Sigmoid colon (tissue), 4 donors: ENCODE results near the gene ECSIT.

Source experiments
- EP300 ChIP-seq, 4 donors: sonication (generic); formaldehyde crosslinking; IDR thresholded peaks; one replicate each; pipeline ENCODE4 v1.6.1; 2017; ENCODE audit warnings: antibody characterized with exemption in 4 of 4
- POLR2A ChIP-seq, 2 donors: fragments of 450-650 bp; IDR thresholded peaks; one replicate each; pipeline ENCODE4 v1.6.1; 2016; ENCODE audit warnings: antibody characterized with exemption in 2 of 2, mild to moderate bottlenecking in 2 of 2, moderate library complexity in 2 of 2
- POLR2AphosphoS5 ChIP-seq, 4 donors: sonication (generic); formaldehyde crosslinking; IDR thresholded peaks; one replicate each; pipeline ENCODE4 v1.6.1; 2017; ENCODE audit warnings: antibody characterized with exemption in 4 of 4
- TF ChIP-seq, protein P1 (sequence below), 4 experiments: fragments of 450-650 bp in 3 of 4; fragments of 200-600 bp in 1 of 4; IDR thresholded peaks; one replicate each; pipeline ENCODE4 v1.5.1; 2016 to 2019; ENCODE audit warnings: antibody characterized with exemption in 4 of 4, mild to moderate bottlenecking in 3 of 4, moderate library complexity in 2 of 4

DNA sequence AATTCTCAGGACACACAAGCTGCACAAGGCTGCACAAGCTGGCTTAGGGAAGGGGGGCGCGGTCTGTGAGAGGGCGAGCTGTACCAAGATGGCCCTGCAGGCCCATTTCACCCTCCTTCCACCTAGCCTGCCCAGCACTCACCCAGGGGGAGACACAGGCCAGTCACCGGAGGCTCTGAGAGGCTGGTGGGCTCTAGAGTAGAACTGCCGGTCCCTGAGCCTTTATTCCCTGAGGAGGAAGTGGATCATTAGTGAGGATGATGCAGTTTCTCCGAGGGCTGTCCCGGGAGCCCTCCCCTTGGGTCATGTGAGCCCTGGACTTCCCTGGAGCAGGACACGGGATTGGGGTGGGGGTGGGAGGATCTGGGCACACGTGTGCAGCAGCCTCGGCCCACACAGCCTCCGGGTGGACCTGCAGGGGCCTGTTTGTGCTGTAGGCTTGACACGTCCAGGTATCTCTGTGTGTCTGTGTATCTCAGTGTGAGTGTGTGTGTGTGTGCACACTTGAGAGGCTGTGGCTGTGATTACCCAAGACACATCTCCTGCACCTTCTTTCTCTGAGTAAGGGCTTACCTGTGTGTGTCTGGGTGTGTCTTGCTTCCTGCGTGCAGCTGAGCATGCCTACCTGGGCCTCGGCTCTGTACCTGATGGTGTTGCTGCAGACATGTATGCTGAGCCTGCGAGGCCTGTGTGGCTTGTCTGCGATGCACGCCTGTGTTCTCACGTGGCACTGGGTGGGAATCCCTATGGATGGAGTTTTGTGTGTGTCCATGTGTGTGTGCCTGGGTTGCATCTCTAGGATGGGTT is 48.7 kb upstream of the ECSIT start, which contains the start of gene ACP5:
- TF ChIP-seq, protein P1, sequence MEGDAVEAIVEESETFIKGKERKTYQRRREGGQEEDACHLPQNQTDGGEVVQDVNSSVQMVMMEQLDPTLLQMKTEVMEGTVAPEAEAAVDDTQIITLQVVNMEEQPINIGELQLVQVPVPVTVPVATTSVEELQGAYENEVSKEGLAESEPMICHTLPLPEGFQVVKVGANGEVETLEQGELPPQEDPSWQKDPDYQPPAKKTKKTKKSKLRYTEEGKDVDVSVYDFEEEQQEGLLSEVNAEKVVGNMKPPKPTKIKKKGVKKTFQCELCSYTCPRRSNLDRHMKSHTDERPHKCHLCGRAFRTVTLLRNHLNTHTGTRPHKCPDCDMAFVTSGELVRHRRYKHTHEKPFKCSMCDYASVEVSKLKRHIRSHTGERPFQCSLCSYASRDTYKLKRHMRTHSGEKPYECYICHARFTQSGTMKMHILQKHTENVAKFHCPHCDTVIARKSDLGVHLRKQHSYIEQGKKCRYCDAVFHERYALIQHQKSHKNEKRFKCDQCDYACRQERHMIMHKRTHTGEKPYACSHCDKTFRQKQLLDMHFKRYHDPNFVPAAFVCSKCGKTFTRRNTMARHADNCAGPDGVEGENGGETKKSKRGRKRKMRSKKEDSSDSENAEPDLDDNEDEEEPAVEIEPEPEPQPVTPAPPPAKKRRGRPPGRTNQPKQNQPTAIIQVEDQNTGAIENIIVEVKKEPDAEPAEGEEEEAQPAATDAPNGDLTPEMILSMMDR (IDR thresholded peaks at IDR 0.05): no peak
- no peak for TF ChIP-seq POLR2A (IDR thresholded peaks at IDR 0.05)
- TF ChIP-seq POLR2AphosphoS5 (IDR thresholded peaks at IDR 0.05): no peak
- no peak for TF ChIP-seq EP300 (IDR thresholded peaks at IDR 0.05)
